Suppressor macrophage (primary cell): Measurements from ENCODE around the gene MLLT3.

Source experiments
- DNase-seq, 4 experiments: peaks; one replicate each; pipeline ENCODE4 v3.0.0-alpha.2; 2020 to 2022

The MLLT3 gene

DNA sequence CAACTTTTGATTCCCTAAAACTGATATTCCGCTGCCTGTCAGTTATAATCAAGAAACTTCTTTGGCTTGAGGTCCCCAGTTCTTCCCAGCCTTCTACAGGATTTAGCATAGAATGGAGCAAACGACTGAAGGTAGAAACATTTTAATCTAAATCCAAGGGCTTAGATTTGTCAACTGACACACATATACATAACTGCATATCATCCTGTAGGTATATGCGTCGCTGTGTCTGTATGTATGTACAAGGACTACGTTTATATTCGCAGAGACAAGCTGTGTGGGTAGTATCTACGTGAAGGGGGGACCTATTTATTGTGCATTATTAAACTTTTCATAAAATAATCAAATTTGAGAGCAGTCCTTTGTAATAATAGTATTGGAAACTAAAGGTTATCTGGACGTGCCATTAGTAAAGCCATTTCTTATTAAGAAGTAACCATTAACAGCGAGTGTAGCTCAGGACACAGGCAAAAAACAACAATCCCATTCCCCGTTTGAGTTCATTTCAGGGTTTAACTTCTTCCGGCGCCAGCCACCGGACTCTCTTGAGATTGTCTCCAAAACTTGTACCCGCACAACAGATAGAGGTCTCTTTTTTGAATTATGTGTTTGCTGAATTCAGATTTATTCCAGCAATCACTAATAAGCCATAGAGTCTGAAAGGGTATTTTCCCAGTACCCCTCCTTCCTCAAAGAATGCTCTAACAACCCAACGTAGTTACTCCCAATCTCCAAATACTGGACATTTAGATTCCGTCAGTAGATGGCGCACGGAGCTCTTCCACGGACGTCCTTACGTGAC, 2.1 kb upstream of the MLLT3 start:
- DNase-seq = peak; percentile 78 to 87 (median 82)

- DNase-seq = peak; percentile 17 to 45 (median 28)
Measured at GRCh38 chr9:20623748-20624124, 1.4 kb upstream of the MLLT3 start.

GRCh38 chr9:20623021-20623747, 885 bp upstream of the MLLT3 start:
- DNase-seq = peak in 2 of 4 experiments; percentile 22 to 43

DNA sequence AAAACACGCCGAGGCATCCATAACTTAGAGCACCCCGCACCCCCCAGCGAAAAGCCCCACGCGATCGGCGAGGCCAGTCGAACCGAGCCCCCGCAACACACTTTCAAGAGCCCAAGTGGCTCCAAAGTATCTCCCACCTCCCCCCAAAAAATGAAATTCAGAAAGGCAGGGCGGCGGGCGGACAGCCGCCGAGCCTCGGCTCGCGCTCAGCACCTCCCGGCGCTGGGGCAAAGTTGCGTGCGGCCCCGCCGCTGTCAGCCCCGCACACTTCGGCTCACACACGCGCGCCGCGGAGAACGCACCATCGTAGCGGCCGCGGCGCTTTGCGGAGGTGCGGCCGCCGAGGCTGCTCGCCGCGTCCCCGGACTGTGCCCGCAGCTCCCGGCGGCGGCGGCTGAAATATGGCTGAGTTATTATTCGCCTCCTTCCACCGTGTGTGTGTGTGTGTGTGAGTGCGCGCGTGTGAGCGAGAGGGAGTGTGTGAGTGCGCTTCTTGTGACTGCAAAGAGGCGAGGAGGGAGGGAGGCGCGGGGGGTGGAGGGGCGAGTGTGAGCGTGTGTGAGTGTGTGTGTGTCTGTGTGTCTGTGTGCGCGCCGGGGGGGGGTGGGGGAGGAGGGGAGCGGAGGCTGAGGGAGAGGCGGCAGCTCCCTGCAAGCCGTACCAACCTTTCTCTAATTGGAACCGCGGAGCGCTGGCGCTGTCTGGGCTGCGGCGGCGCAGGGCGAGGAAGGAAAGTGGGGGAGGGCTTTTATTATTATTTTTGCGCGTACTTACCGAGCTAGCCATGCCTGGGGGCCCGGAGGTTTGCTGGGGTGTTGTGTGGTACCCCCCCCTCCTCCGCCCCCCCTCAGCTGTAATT, 599 bp downstream of the MLLT3 start:
- peak; percentile 38 to 70 (median 56) for DNase-seq

DNA sequence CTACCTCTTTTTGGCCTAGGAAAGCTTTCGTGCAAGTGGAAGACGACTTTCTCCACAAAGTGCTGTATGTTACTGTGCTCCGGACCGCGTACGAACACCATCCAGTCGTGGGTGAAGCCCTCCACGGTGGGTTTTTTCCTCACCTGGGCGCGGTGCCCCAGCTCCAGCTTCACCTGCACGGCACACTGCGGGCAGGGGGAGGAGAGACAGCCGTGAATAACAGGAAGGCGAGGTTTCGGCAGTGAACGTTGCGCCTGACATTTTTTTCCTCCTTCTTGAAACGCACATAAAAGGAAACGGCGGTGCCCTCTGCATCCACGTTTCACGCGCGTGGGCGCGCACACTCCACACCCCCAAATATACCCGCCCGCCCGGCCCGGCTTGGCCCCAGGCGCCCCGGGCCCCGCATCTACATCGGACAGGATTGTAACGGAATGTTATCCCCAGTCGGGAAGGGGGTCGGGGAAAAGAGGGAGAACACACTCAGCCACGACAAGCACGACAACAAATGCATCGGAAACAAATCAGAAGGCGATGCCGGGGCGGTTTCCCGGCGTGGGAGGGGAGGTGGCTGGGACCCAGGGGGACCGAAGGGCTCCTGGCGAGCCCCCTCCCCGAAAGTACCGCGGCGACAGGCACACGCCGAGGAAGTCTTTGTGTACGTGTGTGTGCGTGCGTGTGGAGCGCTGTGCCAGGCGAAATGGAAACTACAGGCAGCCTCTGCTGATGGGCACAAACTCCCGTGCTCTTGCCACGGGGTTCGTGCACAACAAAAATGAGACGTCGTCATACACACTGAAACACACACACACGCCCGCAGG, 1.4 kb downstream of the MLLT3 start:
- peak; percentile 27 to 63 (median 52) for DNase-seq

DNA sequence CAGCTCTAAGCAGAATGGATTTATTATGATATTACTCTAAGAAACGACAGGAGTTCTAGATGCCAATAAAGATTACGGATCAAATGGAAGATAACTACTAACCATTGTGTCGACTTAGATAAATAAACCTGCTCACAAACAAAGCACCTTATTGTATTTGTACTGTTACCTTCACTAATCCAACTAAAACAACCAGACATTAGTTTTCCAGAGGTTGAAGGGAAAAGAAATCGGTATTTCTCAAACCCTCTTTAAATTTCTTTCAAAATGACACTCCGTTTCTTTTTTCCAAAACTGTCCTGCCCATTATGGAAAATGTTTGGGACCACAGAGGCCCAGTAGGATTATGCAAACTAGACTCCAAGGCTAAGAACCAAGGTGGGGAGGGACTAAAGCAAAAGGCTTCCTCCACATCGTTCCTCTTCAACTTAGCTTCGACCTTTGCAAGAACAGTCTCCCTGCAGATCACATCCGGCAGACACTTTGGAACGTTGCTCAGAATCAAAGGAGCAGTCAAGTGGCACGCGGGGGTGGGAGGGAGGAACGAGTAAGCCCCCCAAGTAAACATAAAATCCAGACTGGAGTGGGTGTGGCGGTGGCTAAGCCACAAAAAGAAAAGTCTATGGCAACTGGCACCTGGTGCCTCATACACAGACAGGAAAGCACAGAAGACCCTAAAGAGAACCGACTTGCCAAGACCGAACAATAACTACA, 2.7 kb downstream of the MLLT3 start:
- DNase-seq = peak in 1 of 4 experiments; percentile 4

- no peak for DNase-seq
Measured at GRCh38 chr9:20618361-20618802, 3.9 kb downstream of the MLLT3 start.

DNA sequence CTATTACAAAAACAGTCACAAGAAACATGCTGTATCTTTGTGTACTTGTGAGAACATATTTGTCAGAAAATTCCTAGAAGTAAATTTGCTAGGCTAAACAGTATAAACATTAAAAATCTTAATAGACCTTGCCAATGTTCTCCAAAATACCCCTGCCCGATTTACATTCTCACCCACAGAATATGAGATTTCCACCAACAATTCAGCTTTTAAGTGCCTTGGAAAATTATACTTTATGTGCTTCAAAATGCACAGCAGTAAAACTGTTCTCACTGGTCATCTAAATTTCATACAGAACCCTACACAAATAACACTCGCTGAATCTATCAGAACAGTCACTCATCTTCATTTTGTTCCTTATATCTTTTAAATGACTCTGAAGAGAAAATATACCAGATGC, 5.5 kb downstream of the MLLT3 start:
- DNase-seq = no peak

GRCh38 chr9:20614602-20615216, 7.6 kb downstream of the MLLT3 start:
- no peak for DNase-seq

GRCh38 chr9:20611691-20612287, 10.5 kb downstream of the MLLT3 start:
- DNase-seq = peak in 2 of 4 experiments; percentile 3 to 38

GRCh38 chr9:20610591-20610990, 11.7 kb downstream of the MLLT3 start:
- DNase-seq = peak in 3 of 4 experiments; percentile 23 to 61 (median 53)

DNA sequence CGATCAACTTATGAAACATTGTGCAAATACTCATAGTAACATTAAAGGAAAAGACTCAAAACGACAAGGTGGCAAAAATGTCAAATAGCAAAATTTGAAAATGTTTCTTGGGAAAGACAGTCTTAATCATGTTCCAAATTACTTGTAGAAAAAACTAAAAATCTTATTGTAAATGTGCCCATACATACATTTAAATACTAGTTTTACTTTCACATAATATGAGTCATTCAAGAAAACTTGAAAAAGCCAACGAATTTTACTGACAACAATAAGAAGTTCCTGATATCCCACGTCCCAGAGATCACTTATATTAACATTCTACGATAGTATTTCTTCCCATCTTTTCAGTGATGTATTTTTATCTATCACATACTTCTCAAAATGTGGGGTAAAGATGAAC, 13.7 kb downstream of the MLLT3 start:
- no peak for DNase-seq

DNA sequence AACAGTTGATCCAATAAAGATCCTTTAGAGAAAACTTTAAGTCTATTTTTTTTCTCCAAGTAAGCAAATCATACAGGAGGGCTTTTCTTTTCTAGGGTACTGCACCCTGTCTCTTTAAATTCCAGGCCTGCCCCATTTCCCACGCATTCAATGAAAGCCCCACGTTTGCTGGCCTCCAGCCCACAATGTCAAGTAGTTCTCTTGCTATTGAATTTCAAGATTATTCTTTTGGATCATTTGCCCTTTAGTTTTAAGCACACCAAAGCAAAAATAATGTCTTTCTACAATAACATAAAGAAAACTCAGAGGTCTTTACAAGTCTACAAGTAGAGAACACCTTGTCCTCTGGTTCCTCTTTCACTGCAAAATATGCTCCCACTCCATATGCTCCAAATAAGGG, 15.6 kb downstream of the MLLT3 start:
- DNase-seq = no peak

DNA sequence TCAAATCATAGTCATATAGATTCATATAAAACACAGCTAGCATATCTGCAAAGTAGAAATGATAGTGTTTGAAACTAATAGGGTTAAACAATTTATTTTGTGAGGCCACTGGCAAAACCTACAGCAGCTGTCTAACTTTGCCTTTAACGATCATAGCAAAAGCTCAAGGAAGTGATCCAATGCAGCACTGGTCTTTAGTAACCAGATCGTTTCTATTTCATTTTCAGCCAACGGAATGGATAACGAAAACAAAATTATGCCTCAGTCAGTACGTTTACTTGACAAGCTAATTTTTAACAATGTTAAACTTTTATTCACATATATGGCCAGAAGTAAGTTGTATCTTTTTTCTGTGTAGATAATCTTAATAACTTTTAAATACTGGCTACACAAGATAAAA, 17.7 kb downstream of the MLLT3 start:
- peak in 3 of 4 experiments; percentile 26 to 54 (median 41) for DNase-seq

GRCh38 chr9:20603524-20604268, 18.6 kb downstream of the MLLT3 start:
- no peak for DNase-seq

DNA sequence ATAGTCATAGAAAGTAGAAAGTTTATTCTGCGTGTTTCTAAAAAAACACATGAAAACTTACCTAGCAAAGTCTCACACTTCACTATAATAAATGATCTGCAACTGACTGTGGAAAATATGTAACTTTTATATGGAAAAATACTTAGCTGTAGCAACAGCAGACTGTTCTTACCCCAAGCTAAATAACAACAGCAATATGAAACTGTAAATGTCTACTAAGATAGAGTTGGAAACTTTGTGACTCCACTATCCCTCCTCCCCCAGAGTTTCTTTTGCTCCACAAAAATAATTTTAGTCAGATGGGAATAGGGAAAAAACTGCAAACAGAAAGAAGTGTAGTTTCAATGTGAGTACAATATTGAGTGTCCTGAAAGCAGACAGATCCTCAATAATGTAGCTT, 21.0 kb downstream of the MLLT3 start:
- no peak for DNase-seq

GRCh38 chr9:20599195-20599594, 23.1 kb downstream of the MLLT3 start:
- peak in 1 of 4 experiments; percentile 36 for DNase-seq

- no peak for DNase-seq
Measured at GRCh38 chr9:20598367-20598766, 23.9 kb downstream of the MLLT3 start.

GRCh38 chr9:20597862-20598261, 24.4 kb downstream of the MLLT3 start:
- DNase-seq = no peak

GRCh38 chr9:20594608-20595007, 27.7 kb downstream of the MLLT3 start:
- DNase-seq = no peak
